Nephron (organoid): ENCODE measurements around the gene FAM110D.

Experiments used
- H3K27ac Mint-ChIP-seq, 3 experiments: 2 replicates each; pipeline ENCODE4 v1.8.0; 2020; ENCODE audit warnings: mixed read lengths in 3 of 3, mild to moderate bottlenecking in 2 of 3, moderate library complexity in 1 of 3
- H3K27me3 Mint-ChIP-seq: 2 replicates; pipeline ENCODE4 v1.8.0; 2021; ENCODE audit warnings: low read depth, mild to moderate bottlenecking, moderate library complexity, mixed read lengths
- H3K36me3 Mint-ChIP-seq: 2 replicates; pipeline ENCODE4 v1.8.0; 2020; ENCODE audit warnings: low read depth, mixed read lengths
- H3K4me1 Mint-ChIP-seq: 2 replicates; pipeline ENCODE4 v1.8.0; 2020; ENCODE audit warnings: mixed read lengths
- H3K4me3 Mint-ChIP-seq, 3 experiments: 2 replicates each; pipeline ENCODE4 v1.8.0; 2020; ENCODE audit warnings: mild to moderate bottlenecking in 3 of 3, mixed read lengths in 3 of 3, moderate library complexity in 2 of 3
- H3K9me3 Mint-ChIP-seq: 2 replicates; pipeline ENCODE4 v1.8.0; 2020; ENCODE audit warnings: mixed read lengths
- CTCF ChIP-seq, 3 experiments: fragments of 200-600 bp; sonication (generic); IDR thresholded peaks; one replicate each; pipeline ENCODE4 v1.5.0; 2021; ENCODE audit warnings: antibody characterized with exemption in 3 of 3; ENCODE audit not compliant: unreplicated experiment in 3 of 3

The FAM110D gene

GRCh38 chr1:26164861-26165842 is 6.3 kb downstream of the FAM110D start:
- H3K4me3 Mint-ChIP-seq = peak overlapping the region; percentile 68 to 83 (median 78)
- no peak for TF ChIP-seq CTCF (IDR thresholded peaks at IDR 0.05; ENCODE audit: unreplicated experiment in 3 of 3)
- H3K27ac Mint-ChIP-seq = peak overlapping the region; percentile 19 to 87 (median 76)
- H3K36me3 Mint-ChIP-seq = no peaks in the 10 kb centered on the region
- H3K9me3 Mint-ChIP-seq = no peaks in the 10 kb centered on the region
- peaks cover 18% of the 10 kb centered on the region for H3K27me3 Mint-ChIP-seq
- peaks cover 31% of the 10 kb centered on the region for H3K4me1 Mint-ChIP-seq

- Mint-ChIP-seq H3K9me3 (no peaks in the 10 kb centered on the region), H3K27me3 (peaks cover 14% of the 10 kb centered on the region)
Measured at GRCh38 chr1:26166719-26167281, 7.9 kb downstream of the FAM110D start.

GRCh38 chr1:26168410-26169197 is 9.7 kb downstream of the FAM110D start, which contains the start of gene C1orf232:
Gene C1orf232, minus strand, starts transcription at chr1:26168963. Its CDS starts 464 bp downstream, at chr1:26168499.
- TF ChIP-seq CTCF (IDR thresholded peaks at IDR 0.05; ENCODE audit: unreplicated experiment in 3 of 3) = no peak
- Mint-ChIP-seq H3K27ac (peak within 1 kb of the TSS; percentile 71 to 83 (median 73)), H3K4me3 (peak within 1 kb of the TSS; percentile 87 to 91 (median 89)), H3K27me3 (peaks cover 8% of the 10 kb centered on the region), H3K9me3 (no peaks in the 10 kb centered on the region), H3K4me1 (peaks cover 26% of the 10 kb centered on the region), H3K36me3 (no peaks in the 10 kb centered on the region)

More at GRCh38 chr1:26166719-26167281, 7.9 kb downstream of the FAM110D start:
- peaks cover 31% of the 10 kb centered on the region for H3K4me1 Mint-ChIP-seq
- H3K27ac Mint-ChIP-seq = peak overlapping the region; percentile 9 to 17 (median 11)
- H3K36me3 Mint-ChIP-seq = no peaks in the 10 kb centered on the region
- no peak for TF ChIP-seq CTCF (IDR thresholded peaks at IDR 0.05; ENCODE audit: unreplicated experiment in 3 of 3)
- peak overlapping the region in 2 of 3 experiments; percentile 13 to 43 for H3K4me3 Mint-ChIP-seq

- no peaks in the 10 kb centered on the region for H3K36me3 Mint-ChIP-seq
- peaks cover 26% of the 10 kb centered on the region for H3K4me1 Mint-ChIP-seq
- peaks cover 8% of the 10 kb centered on the region for H3K27me3 Mint-ChIP-seq
- no peak for TF ChIP-seq CTCF (IDR thresholded peaks at IDR 0.05; ENCODE audit: unreplicated experiment in 3 of 3)
- no peaks in the 10 kb centered on the region for H3K9me3 Mint-ChIP-seq
- H3K27ac Mint-ChIP-seq = peak overlapping the region; percentile 71 to 83 (median 73)
- peak overlapping the region; percentile 87 to 91 (median 89) for H3K4me3 Mint-ChIP-seq
Measured at GRCh38 chr1:26169198-26169554, 10.3 kb downstream of the FAM110D start.

GRCh38 chr1:26169669-26170471 is 11.0 kb downstream of the FAM110D start, which contains the start of gene ZNF593:
Gene ZNF593, plus strand, starts transcription at chr1:26169908. Its CDS starts 76 bp downstream, at chr1:26169984.
- H3K4me3 Mint-ChIP-seq = peak within 1 kb of the TSS; percentile 87 to 91 (median 89)
- TF ChIP-seq CTCF (IDR thresholded peaks at IDR 0.05; ENCODE audit: unreplicated experiment in 3 of 3) = peak; percentile 87 to 95 (median 91)
- H3K27ac Mint-ChIP-seq = peak within 1 kb of the TSS; percentile 71 to 83 (median 73)
- no peaks in the 10 kb centered on the region for H3K36me3 Mint-ChIP-seq
- H3K27me3 Mint-ChIP-seq = peaks cover 2% of the 10 kb centered on the region
- no peaks in the 10 kb centered on the region for H3K9me3 Mint-ChIP-seq
- peaks cover 23% of the 10 kb centered on the region for H3K4me1 Mint-ChIP-seq
